PC-9 (cell line): ENCODE measurements around the gene FKBP7. TPM values are rescaled to one million over a fixed set of nuclear protein-coding genes. Genes with fewer than 3 reads are reported as not detected.
A peak's percentile ranks its signal among the peaks of the same experiment; 100 is the strongest.
"Not testable (repeated sequence)": the region's sequence is repeated elsewhere in the genome, so short reads cannot be mapped to it uniquely, and the experiment has no call there.

Source experiments
- BruUV-seq: library from RNA; stranded (reverse); fragments of 400-500 nt; replicated peaks from 2 replicates; lab custom pipeline; 2021; lab: Mats Ljungman, UMichigan
- CTCF ChIA-PET: fragments of 300-600 bp; sonication (Branson Sonifier 250); formaldehyde crosslinking; loops from one replicate; lab custom pipeline; 2022; ENCODE audit warnings: antibody characterized with exemption; lab: Charles Lee
- POLR2A ChIA-PET: fragments of 300-600 bp; sonication (Branson Sonifier 250); formaldehyde crosslinking; loops from one replicate; lab custom pipeline; 2022; ENCODE audit warnings: antibody characterized with exemption; ENCODE audit not compliant: unreplicated experiment; lab: Charles Lee
- DNase-seq, 2 experiments: peaks; one replicate each; pipeline versions ENCODE4 v3.0.0 to v3.0.0-alpha.2; 2015 to 2022; ENCODE audit warnings: mixed read lengths in 1 of 2
- H2AFZ ChIP-seq: fragments of 200-600 bp; sonication (generic); 2 replicates; pipeline ENCODE4 v1.8.1; 2017; ENCODE audit warnings: antibody characterized with exemption
- H3F3A ChIP-seq: fragments of 200-600 bp; sonication (generic); 2 replicates; pipeline ENCODE4 v1.8.1; 2017; ENCODE audit warnings: antibody characterized with exemption, mild to moderate bottlenecking, low read depth; ENCODE audit not compliant: insufficient read depth
- H3K27ac ChIP-seq: fragments of 200-600 bp; sonication (generic); 2 replicates; pipeline ENCODE4 v1.6.1; 2016; ENCODE audit warnings: mixed run types
- H3K27me3 ChIP-seq: fragments of 200-600 bp; sonication (generic); 2 replicates; pipeline ENCODE4 v1.6.1; 2016; ENCODE audit warnings: low read depth, mixed run types; ENCODE audit not compliant: insufficient read depth
- H3K36me3 ChIP-seq: fragments of 200-600 bp; sonication (generic); 2 replicates; pipeline ENCODE4 v1.6.1; 2016; ENCODE audit warnings: low read depth, mixed run types
- H3K4me1 ChIP-seq: fragments of 200-600 bp; sonication (generic); replicated peaks from 2 replicates; pipeline ENCODE4 v1.6.1; 2016; ENCODE audit warnings: mixed run types; ENCODE audit not compliant: insufficient read depth
- H3K4me2 ChIP-seq: fragments of 200-600 bp; sonication (generic); 2 replicates; pipeline ENCODE4 v1.6.1; 2017; ENCODE audit warnings: mixed run types
- H3K4me3 ChIP-seq: fragments of 200-600 bp; sonication (generic); 2 replicates; pipeline ENCODE4 v1.6.1; 2016; ENCODE audit warnings: mixed run types
- H3K79me2 ChIP-seq: fragments of 200-600 bp; sonication (generic); 2 replicates; pipeline ENCODE4 v1.6.1; 2017; ENCODE audit warnings: low read depth, mixed run types
- H3K9me2 ChIP-seq: fragments of 200-600 bp; sonication (generic); 2 replicates; pipeline ENCODE4 v1.8.1; 2017; ENCODE audit warnings: mild to moderate bottlenecking; ENCODE audit not compliant: insufficient read depth
- H3K9me3 ChIP-seq: fragments of 200-600 bp; sonication (generic); 2 replicates; pipeline ENCODE4 v1.8.1; 2016; ENCODE audit warnings: low read depth; ENCODE audit not compliant: insufficient read depth
- H4K20me1 ChIP-seq: fragments of 200-600 bp; sonication (generic); 2 replicates; pipeline ENCODE4 v1.8.1; 2017; ENCODE audit not compliant: insufficient read depth
- CTCF ChIP-seq: fragments of 200-600 bp; sonication (generic); conservative IDR thresholded peaks from 2 replicates; pipeline ENCODE4 v1.6.1; 2017; ENCODE audit warnings: mixed run types, antibody characterized with exemption, mild to moderate bottlenecking, moderate library complexity
- EZH2 ChIP-seq: fragments of 200-600 bp; sonication (generic); IDR thresholded peaks from 2 replicates; pipeline ENCODE4 v1.8.0; 2017; ENCODE audit warnings: antibody characterized with exemption, low read depth
- intact Hi-C: fragments of 100-400 bp; cut with micrococcal nuclease; formaldehyde crosslinking; loops from one replicate; pipeline ENCODE4 v1.10.0; 2022; ENCODE audit not compliant: unreplicated experiment
- total RNA-seq: library from RNA; stranded (reverse); gene quantifications from 2 replicates; pipeline ENCODE4 v1.2.3, GENCODE V29; 2021

FKBP7 gene
- total RNA-seq, 1 experiment from 2014 or later = 6.1 TPM

- CTCF ChIA-PET = no interaction called here
Observed at GRCh38 chr2:178526256-178526655, 47.9 kb upstream of the FKBP7 start.

DNA sequence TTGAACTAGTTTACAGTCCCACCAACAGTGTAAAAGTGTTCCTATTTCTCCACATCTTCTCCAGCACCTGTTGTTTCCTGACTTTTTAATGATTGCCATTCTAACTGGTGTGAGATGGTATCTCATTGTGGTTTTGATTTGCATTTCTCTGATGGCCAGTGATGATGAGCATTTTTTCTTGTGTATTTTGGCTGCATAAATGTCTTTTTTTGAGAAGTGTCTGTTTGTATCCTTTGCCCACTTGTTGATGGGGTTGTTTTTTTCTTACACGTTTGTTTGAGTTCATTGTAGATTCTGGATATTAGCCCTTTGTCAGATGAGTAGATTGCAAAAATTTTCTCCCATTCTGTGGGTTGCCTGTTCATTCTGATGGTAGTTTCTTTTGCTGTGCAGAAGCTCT is 47.1 kb upstream of the FKBP7 start:
- Histone ChIP-seq H3K79me2 (peaks cover 68% of the 10 kb centered on the region), H3K4me2 (peak overlapping the region; percentile 0; the same call in 1 of the 2 replicates), H3F3A (peaks cover 12% of the 10 kb centered on the region; the same call in 1 of the 2 replicates), H3K4me1 (peaks cover 10% of the 10 kb centered on the region)
- POLR2A ChIA-PET, H3K9me2 ChIP-seq, H4K20me1 ChIP-seq, H3K27me3 ChIP-seq, H3K4me3 ChIP-seq, CTCF ChIA-PET, H3K36me3 ChIP-seq, DNase-seq, H3K9me3 ChIP-seq, H2AFZ ChIP-seq, BruUV-seq, H3K27ac ChIP-seq: not testable (repeated sequence)
- intact Hi-C loops = loop anchor here (10.0 kb wide), 1 partner anchor 231 kb away; no protein-coding TSS in a partner anchor

More at GRCh38 chr2:178526256-178526655, 47.9 kb upstream of the FKBP7 start:
- Histone ChIP-seq H2AFZ (no peak overlapping the region), H3K27me3 (no peaks in the 10 kb centered on the region), H3K4me1 (peaks cover 10% of the 10 kb centered on the region), H4K20me1 (peaks cover 5% of the 10 kb centered on the region; the same call in 1 of the 2 replicates), H3F3A (peaks cover 10% of the 10 kb centered on the region; the same call in 1 of the 2 replicates), H3K9me3 (no peaks in the 10 kb centered on the region), H3K79me2 (peaks cover 68% of the 10 kb centered on the region), H3K9me2 (no peaks in the 10 kb centered on the region), H3K4me3 (no peak overlapping the region), H3K4me2 (no peak overlapping the region), H3K36me3 (0 out of 2 replicates have a peak, but pooled peaks cover 2% of the 10 kb centered on the region), H3K27ac (no peak overlapping the region)
- POLR2A ChIA-PET = no interaction called here
- intact Hi-C loops = loop anchor here (10.0 kb wide), 1 partner anchor 231 kb away; no protein-coding TSS in a partner anchor
- TSS peak; percentile 8 for BruUV-seq
- TF ChIP-seq EZH2 = no peak
- TF ChIP-seq CTCF = no peak
- DNase-seq = no peak

DNA sequence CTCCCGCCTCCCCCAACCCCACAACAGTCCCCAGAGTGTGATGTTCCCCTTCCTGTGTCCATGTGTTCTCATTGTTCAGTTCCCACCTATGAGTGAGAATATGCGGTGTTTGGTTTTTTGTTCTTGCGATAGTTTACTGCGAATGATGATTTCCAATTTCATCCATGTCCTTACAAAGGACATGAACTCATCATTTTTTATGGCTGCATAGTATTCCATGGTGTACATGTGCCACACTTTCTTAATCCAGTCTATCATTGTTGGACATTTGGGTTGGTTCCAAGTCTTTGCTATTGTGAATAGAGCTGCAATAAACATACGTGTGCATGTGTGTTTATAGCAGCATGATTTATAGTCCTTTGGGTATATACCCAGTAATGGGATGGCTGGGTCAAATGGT is 46.6 kb upstream of the FKBP7 start:
- H3K4me3 ChIP-seq, H3K9me3 ChIP-seq, BruUV-seq, H4K20me1 ChIP-seq, H3K4me2 ChIP-seq, H3K9me2 ChIP-seq, CTCF ChIA-PET, H3K27ac ChIP-seq, DNase-seq, H3K27me3 ChIP-seq, POLR2A ChIA-PET, H2AFZ ChIP-seq, H3K36me3 ChIP-seq: not testable (repeated sequence)
- intact Hi-C loops = loop anchor here (10.0 kb wide), 1 partner anchor 230 kb away; no protein-coding TSS in a partner anchor
- Histone ChIP-seq H3K4me1 (peaks cover 10% of the 10 kb centered on the region), H3F3A (peaks cover 12% of the 10 kb centered on the region; the same call in 1 of the 2 replicates), H3K79me2 (peaks cover 63% of the 10 kb centered on the region)

DNA sequence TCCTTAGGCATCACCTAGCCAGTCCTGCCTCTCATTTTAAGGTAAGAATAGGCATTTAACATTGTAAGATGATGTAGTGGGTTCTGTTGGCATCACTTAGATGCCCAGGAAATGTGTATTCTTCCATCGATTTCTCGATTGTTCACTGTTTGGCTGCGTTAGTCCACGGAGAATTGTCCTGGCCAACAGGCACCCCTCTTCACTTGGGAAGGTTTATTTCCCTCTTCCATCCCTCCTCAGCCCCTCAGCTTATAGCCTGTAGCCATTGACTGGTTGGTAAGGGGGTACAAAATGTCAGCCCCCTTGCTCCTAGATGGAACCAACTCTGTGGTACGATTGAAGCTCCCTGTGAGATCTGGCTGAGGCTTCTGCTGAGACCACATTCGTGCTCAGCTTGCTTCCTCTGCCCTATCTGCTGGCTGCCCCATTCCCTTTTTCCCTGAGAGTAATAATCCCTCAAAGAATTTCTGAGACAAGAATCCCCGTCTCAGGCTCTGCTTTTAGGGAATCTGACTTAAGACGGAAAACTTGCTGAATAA is 45.3 kb upstream of the FKBP7 start:
- CTCF ChIA-PET = no interaction called here
- TF ChIP-seq EZH2 (no peak), CTCF (no peak)
- Histone ChIP-seq H3K79me2 (peaks cover 50% of the 10 kb centered on the region), H3K4me3 (peak overlapping the region; percentile 78), H3K4me1 (peaks cover 10% of the 10 kb centered on the region), H3K36me3 (no peaks in the 10 kb centered on the region; the same call in 1 of the 2 replicates), H3F3A (peaks cover 12% of the 10 kb centered on the region; the same call in 1 of the 2 replicates), H3K9me2 (no peaks in the 10 kb centered on the region), H3K27ac (peak overlapping the region; percentile 30), H3K9me3 (no peaks in the 10 kb centered on the region), H3K4me2 (peak overlapping the region; percentile 87), H2AFZ (peak overlapping the region; percentile 88), H3K27me3 (no peaks in the 10 kb centered on the region), H4K20me1 (no peaks in the 10 kb centered on the region)
- peak in 1 of 2 experiments; percentile 20 for DNase-seq
- intact Hi-C loops = loop anchor here (1.0 to 10.0 kb wide), 4 partner anchors 43 to 411 kb away; partner anchors contain the start of genes PLEKHA3 and RBM45
- BruUV-seq = no TSS peak
- POLR2A ChIA-PET = interaction anchor here (0.5 to 1.5 kb wide), 4 partner anchors 43 to 1040 kb away, joined by 3 to 4 read pairs (median 3); partner anchors contain the start of genes PJVK and PRKRA
